Activated T-helper 17 cell treated with anti-CD3 and anti-CD28 coated beads, Interleukin-2, amount 50 U/mL, for 72 hours (primary cell): ENCODE data around the gene CNOT11. TPM values are rescaled to one million over a fixed set of nuclear protein-coding genes. Genes with fewer than 3 reads are reported as not detected.

ENCODE experiments used
- ATAC-seq: fragments of 150-1000 bp; cut with Tn5 transposase; replicated peaks from 2 replicates; pipeline ENCODE4 v1.10.0; 2021; ENCODE audit warnings: mild to moderate bottlenecking, moderate library complexity
- H3K27ac Mint-ChIP-seq: one replicate; pipeline ENCODE4 v1.8.0; 2022; ENCODE audit warnings: mixed read lengths
- H3K27me3 Mint-ChIP-seq: one replicate; pipeline ENCODE4 v1.8.0; 2022; ENCODE audit warnings: mixed read lengths
- H3K36me3 Mint-ChIP-seq: one replicate; pipeline ENCODE4 v1.8.0; 2022; ENCODE audit warnings: low read depth, mild to moderate bottlenecking, mixed read lengths
- H3K4me1 Mint-ChIP-seq: one replicate; pipeline ENCODE4 v1.8.0; 2022; ENCODE audit warnings: mixed read lengths
- H3K4me3 Mint-ChIP-seq: one replicate; pipeline ENCODE4 v1.8.0; 2022; ENCODE audit warnings: mild to moderate bottlenecking, mixed read lengths
- H3K9me3 Mint-ChIP-seq: one replicate; pipeline ENCODE4 v1.8.0; 2022; ENCODE audit warnings: mixed read lengths
- total RNA-seq, 2 donors: library from RNA; stranded (reverse); gene quantifications; one replicate each; pipeline ENCODE4 v1.2.3, GENCODE V29; 2022

Gene CNOT11
- total RNA-seq, 2 donors from 2014 or later: 38.5 to 56.1 TPM

- no peaks in the 10 kb centered on the region for H3K9me3 Mint-ChIP-seq
- peaks cover 7% of the 10 kb centered on the region for H3K4me1 Mint-ChIP-seq
- no peak for ATAC-seq
- H3K36me3 Mint-ChIP-seq: peaks cover 100% of the 10 kb centered on the region
- no peak overlapping the region for H3K4me3 Mint-ChIP-seq
- H3K27ac Mint-ChIP-seq: no peak overlapping the region
- H3K27me3 Mint-ChIP-seq: no peaks in the 10 kb centered on the region
Observed at GRCh38 chr2:101281482-101281881, 28.8 kb downstream of the CNOT11 start.

GRCh38 chr2:101282980-101283379 is 30.3 kb downstream of the CNOT11 start:
- H3K36me3 Mint-ChIP-seq: peaks cover 100% of the 10 kb centered on the region
- H3K4me1 Mint-ChIP-seq: peaks cover 7% of the 10 kb centered on the region
- peak overlapping the region; percentile 70 for H3K27ac Mint-ChIP-seq

GRCh38 chr2:101286684-101287083 is 34.0 kb downstream of the CNOT11 start:
- H3K9me3 Mint-ChIP-seq: no peaks in the 10 kb centered on the region
- H3K36me3 Mint-ChIP-seq: peaks cover 94% of the 10 kb centered on the region
- no peaks in the 10 kb centered on the region for H3K27me3 Mint-ChIP-seq
- H3K4me3 Mint-ChIP-seq: no peak overlapping the region
- H3K4me1 Mint-ChIP-seq: peaks cover 7% of the 10 kb centered on the region
- no peak overlapping the region for H3K27ac Mint-ChIP-seq
- ATAC-seq: no peak

More at GRCh38 chr2:101282980-101283379, 30.3 kb downstream of the CNOT11 start:
- no peak for ATAC-seq
- Mint-ChIP-seq H3K27me3 (no peaks in the 10 kb centered on the region), H3K9me3 (no peaks in the 10 kb centered on the region), H3K4me3 (no peak overlapping the region)

GRCh38 chr2:101287303-101287702 is 34.6 kb downstream of the CNOT11 start:
- no peak for ATAC-seq
- H3K27me3 Mint-ChIP-seq: no peaks in the 10 kb centered on the region
- peaks cover 94% of the 10 kb centered on the region for H3K36me3 Mint-ChIP-seq
- H3K4me1 Mint-ChIP-seq: peaks cover 7% of the 10 kb centered on the region
- no peak overlapping the region for H3K4me3 Mint-ChIP-seq
- no peaks in the 10 kb centered on the region for H3K9me3 Mint-ChIP-seq
- no peak overlapping the region for H3K27ac Mint-ChIP-seq

GRCh38 chr2:101290711-101291110 is 38.0 kb downstream of the CNOT11 start:
- ATAC-seq: no peak
- Mint-ChIP-seq H3K36me3 (peaks cover 94% of the 10 kb centered on the region), H3K4me3 (no peak overlapping the region), H3K27ac (no peak overlapping the region), H3K9me3 (no peaks in the 10 kb centered on the region), H3K27me3 (no peaks in the 10 kb centered on the region), H3K4me1 (peaks cover under 1% of the 10 kb centered on the region)

GRCh38 chr2:101291973-101292372 is 39.3 kb downstream of the CNOT11 start:
- peaks cover 94% of the 10 kb centered on the region for H3K36me3 Mint-ChIP-seq
- H3K4me1 Mint-ChIP-seq: peaks cover 8% of the 10 kb centered on the region
- no peak overlapping the region for H3K27ac Mint-ChIP-seq
- no peaks in the 10 kb centered on the region for H3K27me3 Mint-ChIP-seq
- ATAC-seq: no peak
- no peak overlapping the region for H3K4me3 Mint-ChIP-seq
- H3K9me3 Mint-ChIP-seq: no peaks in the 10 kb centered on the region

- peaks cover 15% of the 10 kb centered on the region for H3K4me1 Mint-ChIP-seq
- H3K9me3 Mint-ChIP-seq: no peaks in the 10 kb centered on the region
- no peaks in the 10 kb centered on the region for H3K27me3 Mint-ChIP-seq
- peaks cover 94% of the 10 kb centered on the region for H3K36me3 Mint-ChIP-seq
- no peak overlapping the region for H3K4me3 Mint-ChIP-seq
- ATAC-seq: no peak
- H3K27ac Mint-ChIP-seq: no peak overlapping the region
Observed at GRCh38 chr2:101293544-101293943, 40.9 kb downstream of the CNOT11 start.

GRCh38 chr2:101294861-101295260 is 42.2 kb downstream of the CNOT11 start:
- Mint-ChIP-seq H3K9me3 (no peaks in the 10 kb centered on the region), H3K4me1 (peaks cover 24% of the 10 kb centered on the region), H3K36me3 (peaks cover 100% of the 10 kb centered on the region), H3K4me3 (no peak overlapping the region), H3K27me3 (no peaks in the 10 kb centered on the region), H3K27ac (no peak overlapping the region)
- no peak for ATAC-seq

GRCh38 chr2:101295895-101296294 is 43.2 kb downstream of the CNOT11 start:
- Mint-ChIP-seq H3K36me3 (peaks cover 100% of the 10 kb centered on the region), H3K9me3 (no peaks in the 10 kb centered on the region), H3K4me3 (peak overlapping the region; percentile 39), H3K27me3 (no peaks in the 10 kb centered on the region), H3K27ac (no peak overlapping the region), H3K4me1 (peaks cover 28% of the 10 kb centered on the region)
- ATAC-seq: no peak

GRCh38 chr2:101296371-101296770 is 43.7 kb downstream of the CNOT11 start:
- H3K4me1 Mint-ChIP-seq: peaks cover 28% of the 10 kb centered on the region
- H3K4me3 Mint-ChIP-seq: peak overlapping the region; percentile 39
- no peaks in the 10 kb centered on the region for H3K27me3 Mint-ChIP-seq
- H3K27ac Mint-ChIP-seq: no peak overlapping the region
- H3K36me3 Mint-ChIP-seq: peaks cover 100% of the 10 kb centered on the region
- no peaks in the 10 kb centered on the region for H3K9me3 Mint-ChIP-seq
- ATAC-seq: no peak

- H3K9me3 Mint-ChIP-seq: no peaks in the 10 kb centered on the region
- peak overlapping the region; percentile 66 for H3K4me3 Mint-ChIP-seq
- H3K36me3 Mint-ChIP-seq: peaks cover 100% of the 10 kb centered on the region
- no peaks in the 10 kb centered on the region for H3K27me3 Mint-ChIP-seq
- peak overlapping the region; percentile 64 for H3K27ac Mint-ChIP-seq
- ATAC-seq: no peak
- H3K4me1 Mint-ChIP-seq: peaks cover 34% of the 10 kb centered on the region
Observed at GRCh38 chr2:101297383-101297782, 44.7 kb downstream of the CNOT11 start.

GRCh38 chr2:101299604-101300003 is 46.9 kb downstream of the CNOT11 start:
- Mint-ChIP-seq H3K4me3 (peak overlapping the region; percentile 66), H3K27me3 (no peaks in the 10 kb centered on the region), H3K36me3 (peaks cover 100% of the 10 kb centered on the region), H3K9me3 (no peaks in the 10 kb centered on the region), H3K27ac (peak overlapping the region; percentile 73), H3K4me1 (peaks cover 43% of the 10 kb centered on the region)
- ATAC-seq: peak; percentile 82

- Mint-ChIP-seq H3K4me1 (peaks cover 44% of the 10 kb centered on the region), H3K9me3 (no peaks in the 10 kb centered on the region), H3K27me3 (no peaks in the 10 kb centered on the region), H3K36me3 (peaks cover 100% of the 10 kb centered on the region), H3K27ac (peak overlapping the region; percentile 73), H3K4me3 (peak overlapping the region; percentile 66)
- peak; percentile 54 for ATAC-seq
Observed at GRCh38 chr2:101300164-101300563, 47.5 kb downstream of the CNOT11 start.

GRCh38 chr2:101300836-101301235 is 48.1 kb downstream of the CNOT11 start:
- Mint-ChIP-seq H3K36me3 (peaks cover 100% of the 10 kb centered on the region), H3K9me3 (no peaks in the 10 kb centered on the region), H3K27ac (peak overlapping the region; percentile 15), H3K27me3 (no peaks in the 10 kb centered on the region), H3K4me1 (peaks cover 49% of the 10 kb centered on the region), H3K4me3 (peak overlapping the region; percentile 66)
- no peak for ATAC-seq

GRCh38 chr2:101302016-101302415 is 49.3 kb downstream of the CNOT11 start:
- Mint-ChIP-seq H3K27ac (no peak overlapping the region), H3K4me1 (peaks cover 49% of the 10 kb centered on the region), H3K4me3 (peak overlapping the region; percentile 66), H3K27me3 (no peaks in the 10 kb centered on the region), H3K9me3 (no peaks in the 10 kb centered on the region), H3K36me3 (peaks cover 100% of the 10 kb centered on the region)
- no peak for ATAC-seq

GRCh38 chr2:101303688-101304087 is 51.0 kb downstream of the CNOT11 start:
- ATAC-seq: no peak
- Mint-ChIP-seq H3K9me3 (no peaks in the 10 kb centered on the region), H3K27me3 (no peaks in the 10 kb centered on the region), H3K36me3 (peaks cover 92% of the 10 kb centered on the region), H3K27ac (peak overlapping the region; percentile 42), H3K4me3 (peak overlapping the region; percentile 85), H3K4me1 (peaks cover 42% of the 10 kb centered on the region)
